Activated effector memory CD4-positive, alpha-beta T cell treated with anti-CD3 and anti-CD28 coated beads, Interleukin-2, amount 50 U/mL, for 16 hours (primary cell): ENCODE data around the gene WWP2.
"Not testable (repeated sequence)": the region's sequence is repeated elsewhere in the genome, so short reads cannot be mapped to it uniquely, and the experiment has no call there.

Experiments used
- DNase-seq: peaks from one replicate; pipeline ENCODE4 v3.0.0-alpha.2; 2020

The WWP2 gene

DNA sequence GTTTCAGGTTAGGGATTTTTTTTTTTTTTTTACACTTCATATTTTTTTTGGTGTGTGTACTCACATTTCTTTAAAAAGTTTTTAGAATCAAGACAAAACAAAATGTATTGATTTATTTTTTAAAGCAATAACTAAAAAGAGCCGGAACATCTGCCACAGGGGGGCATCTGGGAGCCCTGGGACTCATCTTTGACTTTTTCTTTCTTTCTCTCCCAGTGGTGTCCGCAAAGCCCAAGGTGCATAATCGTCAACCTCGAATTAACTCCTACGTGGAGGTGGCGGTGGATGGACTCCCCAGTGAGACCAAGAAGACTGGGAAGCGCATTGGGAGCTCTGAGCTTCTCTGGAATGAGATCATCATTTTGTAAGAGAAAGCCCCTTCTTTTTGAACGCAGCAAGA is 36.3 kb downstream of the WWP2 start:
- DNase-seq: no peak

DNA sequence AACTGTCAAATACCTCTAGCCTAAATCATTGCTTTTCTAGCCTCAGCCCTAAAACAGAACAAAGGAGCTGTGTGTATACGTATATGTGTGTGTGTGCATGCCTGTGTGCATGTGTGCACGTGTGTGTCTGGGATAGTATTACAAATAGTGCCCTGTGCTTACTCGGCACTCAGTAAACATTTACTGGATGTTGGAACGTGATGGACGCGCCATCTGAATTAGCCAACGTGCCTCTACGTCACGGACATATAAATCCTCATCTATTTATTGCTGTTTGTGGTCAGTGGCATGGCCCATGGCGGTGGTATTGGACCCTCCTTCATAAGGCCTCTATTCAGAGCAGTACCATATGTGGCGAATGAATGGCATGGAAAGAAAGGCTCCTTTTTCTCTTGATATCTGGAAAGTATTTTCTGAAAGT is 37.5 kb downstream of the WWP2 start:
- DNase-seq: no peak

- DNase-seq: no peak
These were observed 42.2 kb downstream of the WWP2 start for GRCh38 chr16:69804297-69804696.

DNA sequence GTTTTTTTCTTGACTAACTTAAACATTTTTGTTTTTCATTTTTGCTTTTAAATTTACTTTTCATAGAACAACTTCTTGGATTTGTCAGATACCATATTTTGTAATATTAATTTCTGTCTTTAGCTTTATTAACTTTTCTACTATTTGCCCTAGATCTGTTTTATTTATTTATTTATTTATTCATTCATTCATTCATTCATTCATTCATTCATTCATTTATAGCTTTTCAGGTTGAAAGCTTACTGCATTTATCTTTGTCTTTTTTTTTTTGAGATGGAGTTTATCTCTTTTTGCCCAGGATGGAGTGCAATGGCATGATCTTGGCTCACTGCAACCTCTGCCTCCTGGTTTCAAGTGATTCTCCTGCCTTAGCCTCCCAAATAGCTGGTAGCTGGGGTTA is 44.6 kb downstream of the WWP2 start:
- not testable (repeated sequence) for DNase-seq

DNA sequence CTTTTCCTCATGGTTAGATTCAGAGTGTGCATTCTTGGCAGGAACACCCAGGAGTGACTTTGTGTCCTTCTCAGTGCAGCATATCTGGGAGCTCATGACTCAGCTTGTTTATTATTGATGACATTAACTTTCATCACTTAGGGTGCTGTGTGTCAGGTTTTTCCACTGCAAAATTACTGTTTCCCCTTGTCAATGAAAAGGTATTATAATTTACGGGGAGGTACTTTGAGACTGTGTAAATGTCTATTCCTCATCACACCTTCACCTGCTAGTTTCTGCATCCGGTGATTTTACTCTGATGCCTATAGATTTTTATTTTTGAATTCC is 50.5 kb downstream of the WWP2 start:
- DNase-seq: no peak

DNA sequence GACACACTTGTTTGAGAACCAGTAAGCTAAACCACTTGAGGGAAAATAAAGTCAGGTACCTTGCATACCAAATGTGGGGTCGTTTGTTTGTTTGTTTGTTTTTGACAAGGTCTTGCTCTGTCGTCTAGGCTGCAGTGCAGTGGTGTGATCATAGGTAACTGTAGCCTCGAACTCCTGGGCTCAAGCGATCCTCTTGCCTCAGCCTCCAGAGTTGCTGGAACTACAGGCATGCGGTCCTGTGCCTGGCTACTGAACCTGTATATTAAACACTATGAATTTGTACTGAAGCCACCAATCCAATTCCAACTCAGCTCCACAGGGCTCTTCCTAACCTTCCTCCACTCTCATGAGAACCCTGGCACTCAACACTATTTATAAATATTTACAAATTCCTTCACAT is 51.9 kb downstream of the WWP2 start:
- DNase-seq: no peak

DNA sequence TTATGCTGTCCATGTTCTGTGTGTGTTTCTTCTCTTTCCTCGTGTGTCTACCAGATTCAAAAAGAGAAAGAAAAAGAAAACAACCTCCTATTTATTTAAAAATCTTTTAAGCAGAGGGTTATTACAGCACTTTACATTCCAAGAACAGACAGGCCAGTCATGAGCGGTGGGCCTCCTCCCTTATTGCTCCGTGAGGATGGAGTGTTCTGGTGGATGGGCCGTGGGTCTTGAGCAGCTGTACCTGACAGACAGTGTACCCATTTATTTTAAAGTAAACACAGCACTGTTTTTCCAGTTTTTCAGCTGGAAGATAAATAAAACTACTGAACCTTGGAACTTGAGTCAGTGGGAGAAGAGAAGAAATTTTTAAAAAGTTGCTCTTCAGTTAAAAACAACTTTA is 52.4 kb downstream of the WWP2 start:
- DNase-seq: no peak

- not testable (repeated sequence) for DNase-seq
These were observed 53.2 kb downstream of the WWP2 start for GRCh38 chr16:69815216-69815883.

DNA sequence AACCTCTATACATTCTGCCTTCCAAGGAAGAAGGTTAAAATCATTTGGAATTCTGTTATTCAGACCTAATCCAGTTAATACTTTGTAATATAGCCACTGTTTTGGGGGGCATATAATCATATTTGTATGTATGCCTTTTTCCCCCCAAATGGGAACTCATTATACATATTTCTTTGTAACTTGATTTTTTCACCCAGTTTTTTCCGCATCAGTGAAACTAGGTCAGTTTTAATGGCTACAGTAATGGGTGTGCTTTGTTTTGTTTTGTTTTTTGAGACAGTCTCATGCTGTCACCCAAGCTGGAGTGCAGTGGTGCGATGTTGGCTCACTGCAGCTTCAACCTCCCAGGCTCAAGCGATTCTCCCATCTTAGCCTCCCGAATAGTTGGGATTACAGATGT is 54.9 kb downstream of the WWP2 start:
- DNase-seq: no peak

GRCh38 chr16:69818891-69819545 is 56.9 kb downstream of the WWP2 start:
- DNase-seq: no peak

- DNase-seq: no peak
These were observed 58.9 kb downstream of the WWP2 start for GRCh38 chr16:69820926-69821541.

GRCh38 chr16:69821844-69822173 is 59.7 kb downstream of the WWP2 start:
- no peak for DNase-seq

DNA sequence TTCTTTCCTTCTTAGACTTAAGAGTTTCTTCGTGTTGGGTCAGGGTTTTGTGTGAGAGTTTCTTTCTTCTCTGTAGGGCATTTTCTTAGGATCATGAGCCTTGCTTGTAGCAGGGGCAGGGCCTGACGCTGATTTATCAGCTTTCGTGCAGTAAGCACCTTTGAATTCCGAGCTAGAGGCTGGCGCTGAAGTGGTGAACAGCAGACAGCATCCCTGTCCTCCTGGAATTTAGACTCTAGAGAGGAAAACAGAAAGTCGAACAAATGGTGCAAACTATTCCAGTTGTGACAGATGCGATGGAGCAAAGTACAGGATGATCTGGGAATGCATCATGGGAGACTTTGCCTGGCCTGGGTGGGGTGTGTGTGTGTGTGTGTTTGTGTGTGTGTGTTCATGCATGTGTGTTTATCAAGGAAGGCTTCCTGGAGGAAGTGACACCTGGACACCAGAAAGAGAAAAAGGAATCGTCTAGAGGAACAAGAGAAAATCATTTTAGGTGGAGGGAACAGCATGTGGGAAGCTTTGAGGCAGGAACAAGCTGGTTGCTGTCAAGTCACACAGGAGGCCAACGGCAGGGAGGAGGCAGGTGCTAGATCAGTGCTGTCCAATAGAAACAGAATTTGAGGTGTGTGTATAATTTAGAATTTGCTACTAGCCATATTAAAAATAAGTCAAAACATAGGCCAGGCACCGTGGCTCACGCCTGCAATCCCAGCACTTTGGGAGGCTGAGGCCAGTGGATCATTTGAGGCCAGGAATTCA is 60.2 kb downstream of the WWP2 start:
- DNase-seq: no peak

GRCh38 chr16:69823831-69824563 is 61.9 kb downstream of the WWP2 start:
- DNase-seq: no peak

DNA sequence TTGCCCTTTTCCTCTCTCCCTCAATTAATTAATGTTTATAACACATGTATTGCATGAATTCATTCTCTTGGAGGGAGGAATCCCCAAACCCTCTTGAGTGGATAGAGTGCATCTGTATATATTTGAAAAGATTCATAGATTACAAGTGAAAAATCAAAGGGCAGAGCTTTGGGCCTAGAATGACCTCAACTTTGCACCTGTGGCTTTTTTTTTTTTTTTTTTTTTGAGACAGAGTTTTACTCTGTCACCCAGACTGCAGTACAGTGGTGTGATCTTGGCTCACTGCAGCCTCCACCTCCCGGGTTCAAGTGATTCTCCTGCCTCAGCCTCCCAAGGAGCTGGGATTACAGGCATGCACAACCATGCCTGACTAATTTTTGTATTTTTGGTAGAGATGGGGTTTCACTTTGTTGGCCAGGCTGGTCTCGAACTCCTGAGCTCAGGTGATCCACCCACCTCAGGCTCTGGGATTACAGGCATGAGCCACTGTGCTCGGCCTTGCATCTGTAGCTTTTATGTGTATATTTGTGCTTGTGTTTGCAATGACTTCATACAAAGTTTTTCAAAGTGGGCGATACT is 62.5 kb downstream of the WWP2 start:
- DNase-seq: not testable (repeated sequence)

DNA sequence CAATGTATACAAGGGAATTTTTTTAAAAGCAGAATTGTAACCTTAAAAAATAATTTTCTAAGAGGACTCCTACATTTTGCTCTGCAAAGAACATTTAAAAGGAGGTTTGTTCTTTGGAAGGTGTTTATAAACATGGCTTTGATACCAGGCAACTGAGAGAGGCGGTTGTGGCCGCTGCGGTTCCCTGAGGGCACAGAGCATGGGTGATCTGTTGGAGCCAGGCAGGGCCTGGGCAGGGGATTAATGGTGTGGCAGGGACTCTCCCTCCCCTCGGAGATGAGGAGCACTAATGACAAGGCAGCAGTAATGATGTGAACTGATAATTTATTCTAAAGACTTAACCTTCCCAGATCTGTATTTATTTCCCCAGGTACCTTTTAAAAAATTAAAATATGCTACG is 65.4 kb downstream of the WWP2 start:
- no peak for DNase-seq

DNA sequence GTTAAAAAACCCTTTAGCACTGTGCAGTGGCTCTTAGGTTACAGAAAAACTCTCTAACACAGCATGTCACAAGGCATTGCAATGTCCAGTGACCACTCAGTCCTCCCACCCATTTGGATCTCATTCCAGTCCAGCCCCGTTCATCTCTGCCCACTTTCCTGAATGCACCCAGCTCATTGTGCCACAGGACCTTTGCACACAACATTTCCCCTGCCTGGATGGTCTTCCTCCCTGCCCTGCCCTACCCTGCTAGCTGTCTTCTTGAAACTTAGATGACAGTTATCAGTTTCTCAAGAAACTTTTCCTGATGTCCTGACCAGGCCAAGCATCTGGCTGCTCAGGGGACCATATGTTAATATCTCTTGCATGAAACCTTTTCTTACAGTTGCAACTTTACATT is 67.2 kb downstream of the WWP2 start:
- no peak for DNase-seq

- no peak for DNase-seq
These were observed 68.0 kb downstream of the WWP2 start for GRCh38 chr16:69830146-69830533.

- no peak for DNase-seq
These were observed 68.5 kb downstream of the WWP2 start for GRCh38 chr16:69830534-69831211.

DNA sequence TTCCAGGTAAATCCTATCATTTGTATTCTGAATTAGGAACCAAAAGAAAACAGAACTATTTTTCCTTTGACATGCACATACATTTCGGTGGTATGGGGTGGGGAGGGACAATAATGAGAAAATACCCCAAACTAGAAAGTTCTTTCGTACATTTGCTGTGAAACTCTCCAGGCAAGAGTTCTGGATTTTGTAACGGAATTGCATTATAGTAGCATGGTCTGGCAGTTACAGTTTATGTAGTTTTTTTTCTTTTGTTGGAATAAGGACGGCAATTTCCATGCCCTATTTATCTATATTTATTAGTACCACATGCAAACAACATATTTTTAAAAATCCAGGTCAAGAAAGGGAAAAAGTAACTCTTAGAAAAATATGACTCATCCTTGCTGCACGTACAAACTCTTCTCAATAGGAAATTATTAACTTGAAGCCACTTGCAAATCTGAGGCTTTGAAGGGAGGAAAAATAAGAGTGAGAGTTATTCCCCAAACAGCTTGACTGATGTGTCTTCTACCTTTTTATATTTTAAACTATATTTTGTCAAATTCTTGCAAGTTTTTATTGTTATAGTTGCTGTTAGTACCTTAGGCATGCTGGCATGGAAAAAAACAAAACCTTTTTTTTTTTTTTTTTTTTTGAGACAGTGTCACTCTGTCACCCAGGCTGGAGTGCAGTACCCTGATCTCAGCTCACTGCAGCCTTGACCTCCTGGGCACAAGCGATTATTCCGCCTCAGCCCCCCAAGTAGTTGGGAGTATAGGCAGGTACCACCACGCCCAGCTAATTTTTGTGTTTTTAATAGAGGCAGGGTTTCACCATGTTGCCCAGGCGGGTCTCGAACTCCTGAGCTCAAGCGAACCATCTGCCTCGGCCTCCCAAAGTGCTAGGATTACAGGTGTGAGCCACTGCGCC is 69.3 kb downstream of the WWP2 start:
- no peak for DNase-seq
